CD8-positive, alpha-beta memory T cell (primary cell): Measurements from ENCODE around the gene CHD5. TPM values are rescaled to one million over a fixed set of nuclear protein-coding genes. Genes with fewer than 3 reads are reported as not detected.

ENCODE experiments used
- CTCF ChIA-PET: fragments of 350-600 bp; sonication (Branson Sonifier 250); formaldehyde crosslinking; loops from one replicate; lab custom pipeline; 2021; ENCODE audit warnings: antibody characterized with exemption; lab: Charles Lee
- POLR2A ChIA-PET: fragments of 350-600 bp; sonication (Branson Sonifier 250); formaldehyde crosslinking; loops from one replicate; lab custom pipeline; 2021; ENCODE audit warnings: antibody characterized with exemption; lab: Charles Lee
- DNase-seq, 5 donors: peaks; one replicate each; pipeline versions ENCODE4 v3.0.0 to v3.0.0-alpha.2; 2020 to 2022; ENCODE audit warnings: mixed read lengths in 1 of 5
- H3K27ac ChIP-seq: one replicate; pipeline ENCODE4 v1.7.0; 2013; ENCODE audit warnings: low read depth, mild to moderate bottlenecking, low read length, moderate library complexity
- H3K27me3 ChIP-seq: 2 replicates; pipeline ENCODE4 v1.7.0; 2013; ENCODE audit warnings: low read length, mild to moderate bottlenecking; ENCODE audit not compliant: insufficient read depth, poor library complexity, severe bottlenecking
- H3K36me3 ChIP-seq: 2 replicates; pipeline ENCODE4 v1.7.0; 2013; ENCODE audit warnings: mild to moderate bottlenecking, low read length, moderate library complexity; ENCODE audit not compliant: insufficient read depth
- H3K4me1 ChIP-seq: 2 replicates; pipeline ENCODE4 v1.7.0; 2013; ENCODE audit warnings: mild to moderate bottlenecking, low read length, moderate library complexity; ENCODE audit not compliant: insufficient read depth
- H3K4me3 ChIP-seq: 2 replicates; pipeline ENCODE4 v1.7.0; 2013; ENCODE audit warnings: mild to moderate bottlenecking, low read length
- H3K9me3 ChIP-seq: 2 replicates; pipeline ENCODE4 v1.7.0; 2013; ENCODE audit warnings: mild to moderate bottlenecking, low read length
- H3K27ac Mint-ChIP-seq, 8 donors: one replicate each; pipeline ENCODE4 v1.8.0; 2020 to 2021; ENCODE audit warnings: mixed read lengths in 8 of 8, mild to moderate bottlenecking in 6 of 8, inconsistent platforms in 3 of 8, moderate library complexity in 3 of 8
- H3K27me3 Mint-ChIP-seq, 2 donors: one replicate each; pipeline ENCODE4 v1.8.0; 2020 to 2021; ENCODE audit warnings: mixed read lengths in 2 of 2, mild to moderate bottlenecking in 1 of 2, moderate library complexity in 1 of 2
- H3K36me3 Mint-ChIP-seq, 3 donors: one replicate each; pipeline ENCODE4 v1.8.0; 2020 to 2021; ENCODE audit warnings: mixed read lengths in 3 of 3, inconsistent platforms in 1 of 3, mild to moderate bottlenecking in 1 of 3
- H3K4me1 Mint-ChIP-seq, 3 donors: one replicate each; pipeline ENCODE4 v1.8.0; 2020 to 2021; ENCODE audit warnings: mixed read lengths in 3 of 3, inconsistent platforms in 1 of 3, mild to moderate bottlenecking in 1 of 3
- H3K4me3 Mint-ChIP-seq, 7 donors: one replicate each; pipeline ENCODE4 v1.8.0; 2020 to 2021; ENCODE audit warnings: mixed read lengths in 7 of 7, mild to moderate bottlenecking in 6 of 7, moderate library complexity in 4 of 7, inconsistent platforms in 2 of 7
- H3K9me3 Mint-ChIP-seq, 5 donors: one replicate each; pipeline ENCODE4 v1.8.0; 2020 to 2022; ENCODE audit warnings: mixed read lengths in 5 of 5, mild to moderate bottlenecking in 3 of 5, moderate library complexity in 2 of 5, inconsistent platforms in 1 of 5
- polyA plus RNA-seq: library from polyadenylated mRNA; unstranded; fragments of 300-500 nt; fragmentation: Illumina TruSeq; gene quantifications from one replicate; pipeline ENCODE4 v1.2.3, GENCODE V29; 2021
- total RNA-seq, 2 experiments: library from RNA; stranded (reverse); gene quantifications; one replicate each; pipeline ENCODE4 v1.2.3, GENCODE V29; 2021

CHD5 gene
- total and polyA plus RNA-seq, 3 experiments from 2014 or later = 0.61 to 0.82 TPM; not detected in 1

- peak in 1 of 5 donors; percentile 37 for DNase-seq
- Mint-ChIP-seq H3K36me3 (peaks cover 0 to 79% (median 9%) of the 10 kb centered on the region in 3 donors), H3K27me3 (peaks cover 0 to 2% of the 10 kb centered on the region in 2 donors), H3K9me3 (no peaks in the 10 kb centered on the region), H3K4me1 (peaks cover 0 to 3% (median 2%) of the 10 kb centered on the region in 3 donors), H3K4me3 (no peak overlapping the region), H3K27ac (peak overlapping the region in 1 of 8 donors; percentile 87)
- Histone ChIP-seq H3K4me3 (no peak overlapping the region), H3K27me3 (no peaks in the 10 kb centered on the region), H3K4me1 (no peaks in the 10 kb centered on the region), H3K27ac (no peak overlapping the region), H3K9me3 (no peaks in the 10 kb centered on the region), H3K36me3 (peaks cover 7% of the 10 kb centered on the region)
- ChIA-PET POLR2A (no interaction called here), CTCF (no interaction called here)
Measured at GRCh38 chr1:6094246-6094645, 85.9 kb downstream of the CHD5 start.

- no peaks in the 10 kb centered on the region for H3K9me3 Mint-ChIP-seq
- Histone ChIP-seq H3K27ac (no peak overlapping the region), H3K9me3 (no peaks in the 10 kb centered on the region), H3K27me3 (no peaks in the 10 kb centered on the region), H3K4me3 (no peak overlapping the region), H3K36me3 (peaks cover 7% of the 10 kb centered on the region), H3K4me1 (no peaks in the 10 kb centered on the region)
- ChIA-PET POLR2A (no interaction called here), CTCF (no interaction called here)
- H3K4me1 Mint-ChIP-seq = peaks cover 0 to 3% (median 2%) of the 10 kb centered on the region in 3 donors
- no peak overlapping the region for H3K27ac Mint-ChIP-seq
- peaks cover 0 to 2% of the 10 kb centered on the region in 2 donors for H3K27me3 Mint-ChIP-seq
- peaks cover 0 to 83% (median 9%) of the 10 kb centered on the region in 3 donors for H3K36me3 Mint-ChIP-seq
- peak in 1 of 5 donors; percentile 22 for DNase-seq
- H3K4me3 Mint-ChIP-seq = no peak overlapping the region
Measured at GRCh38 chr1:6093611-6094010, 86.5 kb downstream of the CHD5 start.

- CTCF ChIA-PET = no interaction called here
- no peaks in the 10 kb centered on the region for H3K27me3 ChIP-seq
- H3K27ac Mint-ChIP-seq = peak overlapping the region in 1 of 8 donors; percentile 54
- H3K4me1 Mint-ChIP-seq = peaks cover 0 to 2% (median 0%) of the 10 kb centered on the region in 3 donors
- no peaks in the 10 kb centered on the region for H3K27me3 Mint-ChIP-seq
- no peak overlapping the region for H3K4me3 ChIP-seq
- peaks cover 0 to 78% (median 6%) of the 10 kb centered on the region in 3 donors for H3K36me3 Mint-ChIP-seq
- POLR2A ChIA-PET = no interaction called here
- H3K9me3 ChIP-seq = no peaks in the 10 kb centered on the region
- H3K4me1 ChIP-seq = no peaks in the 10 kb centered on the region
- H3K4me3 Mint-ChIP-seq = no peak overlapping the region
- H3K9me3 Mint-ChIP-seq = no peaks in the 10 kb centered on the region
- DNase-seq = peak in 1 of 5 donors; percentile 8
- no peak overlapping the region for H3K27ac ChIP-seq
- peaks cover 7% of the 10 kb centered on the region for H3K36me3 ChIP-seq
Measured at GRCh38 chr1:6093071-6093470, 87.0 kb downstream of the CHD5 start.

- H3K36me3 ChIP-seq = peaks cover 7% of the 10 kb centered on the region
- CTCF ChIA-PET = no interaction called here
- POLR2A ChIA-PET = no interaction called here
- no peak overlapping the region for H3K4me3 Mint-ChIP-seq
- no peak overlapping the region for H3K27ac ChIP-seq
- H3K9me3 ChIP-seq = no peaks in the 10 kb centered on the region
- no peaks in the 10 kb centered on the region for H3K27me3 Mint-ChIP-seq
- no peaks in the 10 kb centered on the region for H3K9me3 Mint-ChIP-seq
- no peaks in the 10 kb centered on the region for H3K4me1 ChIP-seq
- no peak for DNase-seq
- no peak overlapping the region for H3K27ac Mint-ChIP-seq
- H3K4me3 ChIP-seq = no peak overlapping the region
- peaks cover 0 to 2% (median 0%) of the 10 kb centered on the region in 3 donors for H3K4me1 Mint-ChIP-seq
- H3K27me3 ChIP-seq = no peaks in the 10 kb centered on the region
- H3K36me3 Mint-ChIP-seq = peaks cover 0 to 75% (median 6%) of the 10 kb centered on the region in 3 donors
Measured at GRCh38 chr1:6092211-6092610, 87.9 kb downstream of the CHD5 start.

- ChIA-PET CTCF (no interaction called here), POLR2A (no interaction called here)
- Mint-ChIP-seq H3K4me1 (peaks cover 0 to 2% (median 0%) of the 10 kb centered on the region in 3 donors), H3K4me3 (no peak overlapping the region), H3K9me3 (no peaks in the 10 kb centered on the region), H3K27ac (no peak overlapping the region), H3K27me3 (no peaks in the 10 kb centered on the region), H3K36me3 (peaks cover 0 to 75% (median 6%) of the 10 kb centered on the region in 3 donors)
- H3K9me3 ChIP-seq = no peaks in the 10 kb centered on the region
- no peak overlapping the region for H3K27ac ChIP-seq
- peaks cover 7% of the 10 kb centered on the region for H3K36me3 ChIP-seq
- no peak for DNase-seq
- no peaks in the 10 kb centered on the region for H3K4me1 ChIP-seq
- H3K27me3 ChIP-seq = no peaks in the 10 kb centered on the region
- H3K4me3 ChIP-seq = no peak overlapping the region
Measured at GRCh38 chr1:6091823-6092109, 88.4 kb downstream of the CHD5 start.

- H3K9me3 Mint-ChIP-seq = no peaks in the 10 kb centered on the region
- ChIA-PET POLR2A (no interaction called here), CTCF (no interaction called here)
- Histone ChIP-seq H3K4me1 (no peaks in the 10 kb centered on the region), H3K36me3 (peaks cover 7% of the 10 kb centered on the region), H3K27me3 (no peaks in the 10 kb centered on the region), H3K9me3 (no peaks in the 10 kb centered on the region), H3K27ac (no peak overlapping the region), H3K4me3 (no peak overlapping the region)
- DNase-seq = no peak
- peaks cover 0 to 2% (median 0%) of the 10 kb centered on the region in 3 donors for H3K4me1 Mint-ChIP-seq
- peak overlapping the region in 1 of 7 donors; percentile 28 for H3K4me3 Mint-ChIP-seq
- peaks cover 0 to 75% (median 6%) of the 10 kb centered on the region in 3 donors for H3K36me3 Mint-ChIP-seq
- peak overlapping the region in 1 of 8 donors; percentile 53 for H3K27ac Mint-ChIP-seq
- H3K27me3 Mint-ChIP-seq = no peaks in the 10 kb centered on the region
Measured at GRCh38 chr1:6090996-6091822, 88.9 kb downstream of the CHD5 start.

GRCh38 chr1:6090288-6090687 is 89.8 kb downstream of the CHD5 start:
- H3K4me3 ChIP-seq = no peak overlapping the region
- H3K27ac ChIP-seq = no peak overlapping the region
- peaks cover 0 to 78% (median 6%) of the 10 kb centered on the region in 3 donors for H3K36me3 Mint-ChIP-seq
- DNase-seq = no peak
- no peak overlapping the region for H3K27ac Mint-ChIP-seq
- H3K36me3 ChIP-seq = peaks cover 7% of the 10 kb centered on the region
- H3K9me3 ChIP-seq = no peaks in the 10 kb centered on the region
- no peaks in the 10 kb centered on the region for H3K4me1 ChIP-seq
- ChIA-PET CTCF (no interaction called here), POLR2A (no interaction called here)
- peaks cover 0 to 2% (median 0%) of the 10 kb centered on the region in 3 donors for H3K4me1 Mint-ChIP-seq
- no peaks in the 10 kb centered on the region for H3K27me3 ChIP-seq
- H3K9me3 Mint-ChIP-seq = no peaks in the 10 kb centered on the region
- no peak overlapping the region for H3K4me3 Mint-ChIP-seq
- H3K27me3 Mint-ChIP-seq = no peaks in the 10 kb centered on the region

GRCh38 chr1:6088956-6089355 is 91.2 kb downstream of the CHD5 start:
- H3K4me1 Mint-ChIP-seq = peaks cover 0 to 2% (median 0%) of the 10 kb centered on the region in 3 donors
- no peak overlapping the region for H3K27ac ChIP-seq
- no peaks in the 10 kb centered on the region for H3K9me3 ChIP-seq
- DNase-seq = no peak
- H3K9me3 Mint-ChIP-seq = no peaks in the 10 kb centered on the region
- H3K4me3 Mint-ChIP-seq = no peak overlapping the region
- peaks cover 7% of the 10 kb centered on the region for H3K36me3 ChIP-seq
- H3K4me1 ChIP-seq = no peaks in the 10 kb centered on the region
- no peaks in the 10 kb centered on the region for H3K27me3 ChIP-seq
- H3K4me3 ChIP-seq = no peak overlapping the region
- ChIA-PET POLR2A (no interaction called here), CTCF (no interaction called here)
- no peak overlapping the region for H3K27ac Mint-ChIP-seq
- H3K27me3 Mint-ChIP-seq = no peaks in the 10 kb centered on the region
- peaks cover 0 to 79% (median 6%) of the 10 kb centered on the region in 3 donors for H3K36me3 Mint-ChIP-seq
